ENCODE data around the gene MAPRE2. TPM values are rescaled to one million over a fixed set of nuclear protein-coding genes. Genes with fewer than 3 reads are reported as not detected.

Gene MAPRE2
- total and polyA plus RNA-seq, 2 of the 13 experiments (the other 11 are each of a cell fraction or from before 2014, with no cell fraction given) = 34.5 to 67.9 TPM

DNA sequence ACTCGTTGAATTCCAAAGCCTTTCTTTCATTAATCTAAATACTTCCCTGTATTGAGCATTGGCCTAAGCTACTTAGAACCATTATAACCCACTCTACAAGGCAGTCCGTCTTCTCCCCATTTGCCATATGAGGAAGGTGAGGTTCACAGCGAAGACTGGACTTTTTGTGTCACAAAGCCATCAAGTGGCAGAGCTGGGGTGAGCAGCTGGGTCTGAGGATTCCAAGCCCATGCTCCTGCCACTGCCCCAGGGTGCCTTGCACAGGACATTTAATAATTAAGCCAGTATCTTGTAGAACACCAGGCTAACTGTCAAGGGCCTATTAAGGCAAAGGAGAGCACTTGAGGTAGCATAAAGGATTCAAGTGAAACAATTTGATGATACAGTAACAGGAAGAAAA is 130.8 kb downstream of the MAPRE2 start (continued):
- TF ChIP-seq TBX3 (IDR thresholded peaks at IDR 0.05; ENCODE audit: borderline replicate concordance) = no peak
- TF ChIP-seq, protein P1, sequence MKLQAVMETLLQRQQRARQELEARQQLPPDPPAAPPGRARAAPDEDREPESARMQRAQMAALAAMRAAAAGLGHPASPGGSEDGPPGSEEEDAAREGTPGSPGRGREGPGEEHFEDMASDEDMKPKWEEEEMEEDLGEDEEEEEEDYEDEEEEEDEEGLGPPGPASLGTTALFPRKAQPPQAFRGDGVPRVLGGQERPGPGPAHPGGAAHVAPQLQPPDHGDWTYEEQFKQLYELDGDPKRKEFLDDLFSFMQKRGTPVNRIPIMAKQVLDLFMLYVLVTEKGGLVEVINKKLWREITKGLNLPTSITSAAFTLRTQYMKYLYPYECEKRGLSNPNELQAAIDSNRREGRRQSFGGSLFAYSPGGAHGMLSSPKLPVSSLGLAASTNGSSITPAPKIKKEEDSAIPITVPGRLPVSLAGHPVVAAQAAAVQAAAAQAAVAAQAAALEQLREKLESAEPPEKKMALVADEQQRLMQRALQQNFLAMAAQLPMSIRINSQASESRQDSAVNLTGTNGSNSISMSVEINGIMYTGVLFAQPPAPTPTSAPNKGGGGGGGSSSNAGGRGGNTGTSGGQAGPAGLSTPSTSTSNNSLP (IDR thresholded peaks at IDR 0.05; ENCODE audit: low read depth, low read length) = no peak
- 0 out of 2 replicates have a peak, but pooled peaks have one; percentile 7 for TF ChIP-seq THAP11 (CRISPR knock-in tag; IDR thresholded peaks at IDR 0.05)
- no peak for TF ChIP-seq PCBP2 (optimal IDR thresholded peaks at IDR 0.05; ENCODE audit: low read depth, low read length, poor library complexity, severe bottlenecking)
- no peak for TF ChIP-seq RFX5 (IDR thresholded peaks at IDR 0.05; ENCODE audit: low read depth, low read length)
- TF ChIP-seq ZNF782 (CRISPR knock-in tag; IDR thresholded peaks at IDR 0.05; ENCODE audit: borderline replicate concordance) = no peak
- TF ChIP-seq, protein P2, sequence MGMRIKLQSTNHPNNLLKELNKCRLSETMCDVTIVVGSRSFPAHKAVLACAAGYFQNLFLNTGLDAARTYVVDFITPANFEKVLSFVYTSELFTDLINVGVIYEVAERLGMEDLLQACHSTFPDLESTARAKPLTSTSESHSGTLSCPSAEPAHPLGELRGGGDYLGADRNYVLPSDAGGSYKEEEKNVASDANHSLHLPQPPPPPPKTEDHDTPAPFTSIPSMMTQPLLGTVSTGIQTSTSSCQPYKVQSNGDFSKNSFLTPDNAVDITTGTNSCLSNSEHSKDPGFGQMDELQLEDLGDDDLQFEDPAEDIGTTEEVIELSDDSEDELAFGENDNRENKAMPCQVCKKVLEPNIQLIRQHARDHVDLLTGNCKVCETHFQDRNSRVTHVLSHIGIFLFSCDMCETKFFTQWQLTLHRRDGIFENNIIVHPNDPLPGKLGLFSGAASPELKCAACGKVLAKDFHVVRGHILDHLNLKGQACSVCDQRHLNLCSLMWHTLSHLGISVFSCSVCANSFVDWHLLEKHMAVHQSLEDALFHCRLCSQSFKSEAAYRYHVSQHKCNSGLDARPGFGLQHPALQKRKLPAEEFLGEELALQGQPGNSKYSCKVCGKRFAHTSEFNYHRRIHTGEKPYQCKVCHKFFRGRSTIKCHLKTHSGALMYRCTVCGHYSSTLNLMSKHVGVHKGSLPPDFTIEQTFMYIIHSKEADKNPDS (CRISPR knock-in tag; IDR thresholded peaks at IDR 0.05) = no peak
- TF ChIP-seq ZNF75D (CRISPR knock-in tag; IDR thresholded peaks at IDR 0.05; ENCODE audit: borderline replicate concordance) = no peak
- no peak for TF ChIP-seq RBM39 (IDR thresholded peaks at IDR 0.05; ENCODE audit: low read depth, low read length, poor library complexity, severe bottlenecking)
- peak; percentile 31; the same call in 1 of the 2 replicates for TF ChIP-seq FOSL2 (CRISPR knock-in tag; IDR thresholded peaks at IDR 0.05)
- TF ChIP-seq HDAC1 (CRISPR knock-in tag; IDR thresholded peaks at IDR 0.05) = peak; percentile 68; the same call in 1 of the 2 replicates
- TF ChIP-seq ZNF501 (CRISPR knock-in tag; IDR thresholded peaks at IDR 0.05) = no peak
- no peak for TF ChIP-seq RARA (CRISPR knock-in tag; IDR thresholded peaks at IDR 0.05)
- TF ChIP-seq EEA1 (CRISPR knock-in tag; IDR thresholded peaks at IDR 0.05; ENCODE audit: borderline replicate concordance) = no peak
- no peak for TF ChIP-seq ZNF235 (CRISPR knock-in tag; IDR thresholded peaks at IDR 0.05; ENCODE audit: borderline replicate concordance)
- TF ChIP-seq YEATS4 (CRISPR knock-in tag; IDR thresholded peaks at IDR 0.05; ENCODE audit: borderline replicate concordance) = peak; percentile 14; the same call in 1 of the 2 replicates
- no peak for TF ChIP-seq ZNF879 (CRISPR knock-in tag; IDR thresholded peaks at IDR 0.05)
- TF ChIP-seq, protein P3, sequence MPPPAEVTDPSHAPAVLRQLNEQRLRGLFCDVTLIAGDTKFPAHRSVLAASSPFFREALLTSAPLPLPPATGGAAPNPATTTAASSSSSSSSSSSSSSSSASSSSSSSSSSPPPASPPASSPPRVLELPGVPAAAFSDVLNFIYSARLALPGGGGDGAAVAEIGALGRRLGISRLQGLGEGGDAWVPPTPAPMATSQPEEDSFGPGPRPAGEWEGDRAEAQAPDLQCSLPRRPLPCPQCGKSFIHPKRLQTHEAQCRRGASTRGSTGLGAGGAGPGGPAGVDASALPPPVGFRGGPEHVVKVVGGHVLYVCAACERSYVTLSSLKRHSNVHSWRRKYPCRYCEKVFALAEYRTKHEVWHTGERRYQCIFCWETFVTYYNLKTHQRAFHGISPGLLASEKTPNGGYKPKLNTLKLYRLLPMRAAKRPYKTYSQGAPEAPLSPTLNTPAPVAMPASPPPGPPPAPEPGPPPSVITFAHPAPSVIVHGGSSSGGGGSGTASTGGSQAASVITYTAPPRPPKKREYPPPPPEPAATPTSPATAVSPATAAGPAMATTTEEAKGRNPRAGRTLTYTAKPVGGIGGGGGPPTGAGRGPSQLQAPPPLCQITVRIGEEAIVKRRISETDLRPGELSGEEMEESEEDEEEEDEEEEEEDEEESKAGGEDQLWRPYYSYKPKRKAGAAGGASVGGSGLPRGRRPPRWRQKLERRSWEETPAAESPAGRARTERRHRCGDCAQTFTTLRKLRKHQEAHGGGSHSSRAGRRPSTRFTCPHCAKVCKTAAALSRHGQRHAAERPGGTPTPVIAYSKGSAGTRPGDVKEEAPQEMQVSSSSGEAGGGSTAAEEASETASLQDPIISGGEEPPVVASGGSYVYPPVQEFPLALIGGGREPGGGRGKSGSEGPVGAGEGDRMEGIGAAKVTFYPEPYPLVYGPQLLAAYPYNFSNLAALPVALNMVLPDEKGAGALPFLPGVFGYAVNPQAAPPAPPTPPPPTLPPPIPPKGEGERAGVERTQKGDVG (CRISPR knock-in tag; IDR thresholded peaks at IDR 0.05; ENCODE audit: borderline replicate concordance) = no peak
- TF ChIP-seq HNRNPK (IDR thresholded peaks at IDR 0.05; ENCODE audit: low read depth, low read length, poor library complexity, severe bottlenecking) = no peak
- no peak for TF ChIP-seq HOXA7 (CRISPR knock-in tag; IDR thresholded peaks at IDR 0.05)
- no peak for TF ChIP-seq NCOA1 (CRISPR knock-in tag; IDR thresholded peaks at IDR 0.05)
- no peak for TF ChIP-seq ADNP (CRISPR knock-in tag; IDR thresholded peaks at IDR 0.05)
- no peak for TF ChIP-seq IKZF4 (CRISPR knock-in tag; IDR thresholded peaks at IDR 0.05; ENCODE audit: borderline replicate concordance, low read depth, not compliant biosample characterization)
- TF ChIP-seq CENPX (CRISPR knock-in tag; IDR thresholded peaks at IDR 0.05) = no peak
- no peak for TF ChIP-seq ZMYM4 (CRISPR knock-in tag; IDR thresholded peaks at IDR 0.05)

Measured in HepG2 (cell line).